Measurements from ENCODE around the gene VTI1A.

- TF ChIP-seq CTCF (IDR thresholded peaks at IDR 0.05) (no peak), POLR2A (IDR thresholded peaks at IDR 0.05) (no peak), POLR2AphosphoS5 (IDR thresholded peaks at IDR 0.05) (peak in 1 of 3 donors; percentile 8)
These were observed 760 bp upstream of the VTI1A start for GRCh38 chr10:112446055-112446854.

All from breast epithelium (tissue), 3 donors.